Endometrium (tissue), 2 donors: ENCODE measurements around the gene DLX4.

Experiments
- FAIRE-seq: peaks from 2 replicates; lab custom pipeline; 2012; peaks lifted over from hg19 to GRCh38; lab: Jason Lieb, UNC
- donor health status: control.
- donor health status: control.

DLX4 gene

GRCh38 chr17:49946964-49947584 lies 21.9 kb upstream of the DLX4 start:
- no peak for FAIRE-seq

- no peak for FAIRE-seq
Observed at GRCh38 chr17:49949634-49950033, 19.4 kb upstream of the DLX4 start.

GRCh38 chr17:49951362-49952082 lies 17.5 kb upstream of the DLX4 start:
- no peak for FAIRE-seq

GRCh38 chr17:49952209-49952911 lies 16.6 kb upstream of the DLX4 start:
- FAIRE-seq: no peak

- FAIRE-seq: no peak
Observed at GRCh38 chr17:49952912-49953497, 16.0 kb upstream of the DLX4 start.

- FAIRE-seq: no peak
Observed at GRCh38 chr17:49955157-49955556, 13.8 kb upstream of the DLX4 start.

GRCh38 chr17:49956780-49957179 lies 12.2 kb upstream of the DLX4 start:
- FAIRE-seq: no peak

GRCh38 chr17:49957350-49957749 lies 11.6 kb upstream of the DLX4 start:
- no peak for FAIRE-seq

- FAIRE-seq: no peak
Observed at GRCh38 chr17:49958723-49959122, 10.3 kb upstream of the DLX4 start.

GRCh38 chr17:49959183-49959935 lies 9.6 kb upstream of the DLX4 start:
- FAIRE-seq: no peak

- no peak for FAIRE-seq
Observed at GRCh38 chr17:49962599-49963308, 6.2 kb upstream of the DLX4 start.

GRCh38 chr17:49963309-49963625 lies 5.7 kb upstream of the DLX4 start:
- FAIRE-seq: no peak

- FAIRE-seq: no peak
Observed at GRCh38 chr17:49963626-49964302, 5.2 kb upstream of the DLX4 start.

- no peak for FAIRE-seq
Observed at GRCh38 chr17:49964303-49964768, 4.7 kb upstream of the DLX4 start.

GRCh38 chr17:49964769-49965523 lies 4.0 kb upstream of the DLX4 start:
- no peak for FAIRE-seq

- no peak for FAIRE-seq
Observed at GRCh38 chr17:49965524-49965909, 3.5 kb upstream of the DLX4 start.

GRCh38 chr17:49966767-49967166 lies 2.2 kb upstream of the DLX4 start:
- FAIRE-seq: no peak

GRCh38 chr17:49967205-49967604 lies 1.8 kb upstream of the DLX4 start:
- FAIRE-seq: no peak

GRCh38 chr17:49967621-49968404 lies 1.2 kb upstream of the DLX4 start:
- no peak for FAIRE-seq
